ENCODE data around the gene SCN2B.

The SCN2B gene

GRCh38 chr11:118167253-118167652, 9.2 kb downstream of the SCN2B start:
- Histone ChIP-seq H3K4me3 (ENCODE audit: low read length) (no peak overlapping the region), H3K36me3 (ENCODE audit: insufficient read depth, low read length) (no peaks in the 10 kb centered on the region), H3K27me3 (ENCODE audit: insufficient read depth, low read length) (peaks cover 54% of the 10 kb centered on the region), H3K4me1 (ENCODE audit: insufficient read depth, low read length) (peaks cover 3% of the 10 kb centered on the region), H3K9me3 (ENCODE audit: low read length) (no peaks in the 10 kb centered on the region), H2AFZ (ENCODE audit: low read depth, low read length) (no peak overlapping the region)

- H2AFZ ChIP-seq (ENCODE audit: low read depth, low read length): no peak overlapping the region
- no peaks in the 10 kb centered on the region for H3K36me3 ChIP-seq (ENCODE audit: insufficient read depth, low read length)
- no peaks in the 10 kb centered on the region for H3K9me3 ChIP-seq (ENCODE audit: low read length)
- no peak overlapping the region for H3K4me3 ChIP-seq (ENCODE audit: low read length)
- H3K4me1 ChIP-seq (ENCODE audit: insufficient read depth, low read length): peaks cover 3% of the 10 kb centered on the region
- peaks cover 56% of the 10 kb centered on the region for H3K27me3 ChIP-seq (ENCODE audit: insufficient read depth, low read length)
Observed at GRCh38 chr11:118166641-118167040, 9.8 kb downstream of the SCN2B start.

- Histone ChIP-seq H3K4me1 (ENCODE audit: insufficient read depth, low read length) (no peaks in the 10 kb centered on the region), H3K36me3 (ENCODE audit: insufficient read depth, low read length) (no peaks in the 10 kb centered on the region), H3K9me3 (ENCODE audit: low read length) (no peaks in the 10 kb centered on the region), H3K27me3 (ENCODE audit: insufficient read depth, low read length) (peaks cover 54% of the 10 kb centered on the region), H2AFZ (ENCODE audit: low read depth, low read length) (no peak overlapping the region), H3K4me3 (ENCODE audit: low read length) (no peak overlapping the region)
Observed at GRCh38 chr11:118164885-118165284, 11.6 kb downstream of the SCN2B start.

- Histone ChIP-seq H3K4me3 (ENCODE audit: low read length) (no peak overlapping the region), H3K4me1 (ENCODE audit: insufficient read depth, low read length) (no peaks in the 10 kb centered on the region), H3K9me3 (ENCODE audit: low read length) (no peaks in the 10 kb centered on the region), H3K36me3 (ENCODE audit: insufficient read depth, low read length) (no peaks in the 10 kb centered on the region), H2AFZ (ENCODE audit: low read depth, low read length) (no peak overlapping the region), H3K27me3 (ENCODE audit: insufficient read depth, low read length) (peaks cover 53% of the 10 kb centered on the region)
Observed at GRCh38 chr11:118163494-118163893, 12.9 kb downstream of the SCN2B start.

- H3K27me3 ChIP-seq (ENCODE audit: insufficient read depth, low read length): peaks cover 56% of the 10 kb centered on the region
- no peak overlapping the region for H3K4me3 ChIP-seq (ENCODE audit: low read length)
- H3K36me3 ChIP-seq (ENCODE audit: insufficient read depth, low read length): no peaks in the 10 kb centered on the region
- H3K9me3 ChIP-seq (ENCODE audit: low read length): no peaks in the 10 kb centered on the region
- no peaks in the 10 kb centered on the region for H3K4me1 ChIP-seq (ENCODE audit: insufficient read depth, low read length)
- H2AFZ ChIP-seq (ENCODE audit: low read depth, low read length): no peak overlapping the region
Observed at GRCh38 chr11:118162846-118163245, 13.6 kb downstream of the SCN2B start.

- Histone ChIP-seq H3K9me3 (ENCODE audit: low read length) (no peaks in the 10 kb centered on the region), H3K4me3 (ENCODE audit: low read length) (no peak overlapping the region), H3K4me1 (ENCODE audit: insufficient read depth, low read length) (no peaks in the 10 kb centered on the region), H3K27me3 (ENCODE audit: insufficient read depth, low read length) (peaks cover 61% of the 10 kb centered on the region), H3K36me3 (ENCODE audit: insufficient read depth, low read length) (no peaks in the 10 kb centered on the region), H2AFZ (ENCODE audit: low read depth, low read length) (no peak overlapping the region)
Observed at GRCh38 chr11:118161786-118162185, 14.7 kb downstream of the SCN2B start.

- H3K4me3 ChIP-seq (ENCODE audit: low read length): no peak overlapping the region
- no peak overlapping the region for H2AFZ ChIP-seq (ENCODE audit: low read depth, low read length)
Observed at GRCh38 chr11:118157186-118157895, 19.1 kb downstream of the SCN2B start.

GRCh38 chr11:118156531-118157185, 19.8 kb downstream of the SCN2B start:
- Histone ChIP-seq H3K9me3 (ENCODE audit: low read length) (no peaks in the 10 kb centered on the region), H3K27me3 (ENCODE audit: insufficient read depth, low read length) (peaks cover 90% of the 10 kb centered on the region), H3K36me3 (ENCODE audit: insufficient read depth, low read length) (no peaks in the 10 kb centered on the region), H3K4me1 (ENCODE audit: insufficient read depth, low read length) (peaks cover 11% of the 10 kb centered on the region), H2AFZ (ENCODE audit: low read depth, low read length) (no peak overlapping the region), H3K4me3 (ENCODE audit: low read length) (no peak overlapping the region)

More at GRCh38 chr11:118157186-118157895, 19.1 kb downstream of the SCN2B start:
- no peaks in the 10 kb centered on the region for H3K36me3 ChIP-seq (ENCODE audit: insufficient read depth, low read length)
- no peaks in the 10 kb centered on the region for H3K9me3 ChIP-seq (ENCODE audit: low read length)
- H3K4me1 ChIP-seq (ENCODE audit: insufficient read depth, low read length): peaks cover 7% of the 10 kb centered on the region
- peaks cover 88% of the 10 kb centered on the region for H3K27me3 ChIP-seq (ENCODE audit: insufficient read depth, low read length)

- no peaks in the 10 kb centered on the region for H3K36me3 ChIP-seq (ENCODE audit: insufficient read depth, low read length)
- H3K4me3 ChIP-seq (ENCODE audit: low read length): no peak overlapping the region
- H3K9me3 ChIP-seq (ENCODE audit: low read length): no peaks in the 10 kb centered on the region
- H2AFZ ChIP-seq (ENCODE audit: low read depth, low read length): no peak overlapping the region
- peaks cover 11% of the 10 kb centered on the region for H3K4me1 ChIP-seq (ENCODE audit: insufficient read depth, low read length)
- H3K27me3 ChIP-seq (ENCODE audit: insufficient read depth, low read length): peaks cover 95% of the 10 kb centered on the region
Observed at GRCh38 chr11:118155776-118156530, 20.5 kb downstream of the SCN2B start.

GRCh38 chr11:118154641-118155040, 21.8 kb downstream of the SCN2B start:
- H3K9me3 ChIP-seq (ENCODE audit: low read length): no peaks in the 10 kb centered on the region
- H3K4me3 ChIP-seq (ENCODE audit: low read length): no peak overlapping the region
- peaks cover 11% of the 10 kb centered on the region for H3K4me1 ChIP-seq (ENCODE audit: insufficient read depth, low read length)
- no peaks in the 10 kb centered on the region for H3K36me3 ChIP-seq (ENCODE audit: insufficient read depth, low read length)
- no peak overlapping the region for H2AFZ ChIP-seq (ENCODE audit: low read depth, low read length)
- H3K27me3 ChIP-seq (ENCODE audit: insufficient read depth, low read length): peaks cover 96% of the 10 kb centered on the region

GRCh38 chr11:118153976-118154375, 22.5 kb downstream of the SCN2B start:
- no peak overlapping the region for H2AFZ ChIP-seq (ENCODE audit: low read depth, low read length)
- no peaks in the 10 kb centered on the region for H3K36me3 ChIP-seq (ENCODE audit: insufficient read depth, low read length)
- no peak overlapping the region for H3K4me3 ChIP-seq (ENCODE audit: low read length)
- peaks cover 96% of the 10 kb centered on the region for H3K27me3 ChIP-seq (ENCODE audit: insufficient read depth, low read length)
- peaks cover 11% of the 10 kb centered on the region for H3K4me1 ChIP-seq (ENCODE audit: insufficient read depth, low read length)
- no peaks in the 10 kb centered on the region for H3K9me3 ChIP-seq (ENCODE audit: low read length)

GRCh38 chr11:118153516-118153915, 22.9 kb downstream of the SCN2B start:
- H3K9me3 ChIP-seq (ENCODE audit: low read length): no peaks in the 10 kb centered on the region
- H3K4me3 ChIP-seq (ENCODE audit: low read length): peak overlapping the region; percentile 55
- H3K27me3 ChIP-seq (ENCODE audit: insufficient read depth, low read length): peaks cover 96% of the 10 kb centered on the region
- H3K4me1 ChIP-seq (ENCODE audit: insufficient read depth, low read length): peaks cover 11% of the 10 kb centered on the region
- H2AFZ ChIP-seq (ENCODE audit: low read depth, low read length): no peak overlapping the region
- H3K36me3 ChIP-seq (ENCODE audit: insufficient read depth, low read length): no peaks in the 10 kb centered on the region
